ENCODE measurements around the gene INF2.

DNA sequence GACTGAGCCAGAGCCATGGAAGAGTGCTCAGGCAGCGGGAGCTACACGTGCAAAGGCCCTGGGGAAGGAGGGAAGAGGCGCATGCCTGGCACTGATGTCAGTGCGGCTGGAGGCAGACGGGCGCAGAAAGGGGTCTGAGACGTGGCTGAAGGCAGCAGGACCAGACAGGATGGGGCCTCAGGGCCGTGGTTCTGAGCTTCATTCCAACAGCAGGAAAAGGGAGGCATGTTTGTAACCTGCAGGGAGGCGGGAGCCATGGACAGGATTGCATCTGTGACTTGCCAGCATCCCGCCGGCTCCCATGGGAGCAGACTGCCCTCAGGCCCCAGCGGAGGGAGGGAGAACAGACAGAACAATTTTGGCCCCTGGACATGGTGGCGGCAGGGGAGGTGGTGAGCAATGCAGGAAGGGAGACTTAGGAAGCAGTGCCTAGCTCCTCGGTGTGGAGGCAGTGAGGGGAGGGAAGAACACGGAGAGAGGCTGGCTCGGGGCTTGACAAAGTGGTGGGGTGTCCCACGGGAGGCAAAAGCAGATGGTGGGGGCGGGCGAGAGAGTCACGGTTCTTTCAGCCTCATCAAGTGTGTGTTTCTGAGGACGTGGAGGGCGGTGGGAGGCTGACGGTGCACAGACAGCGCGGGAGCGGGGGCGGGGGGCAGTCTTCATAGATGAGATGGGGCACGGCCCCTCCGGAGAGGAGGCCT lies 33.3 kb upstream of the INF2 start:
- TF ChIP-seq POLR2AphosphoS5 (IDR thresholded peaks at IDR 0.05): no peak
- TF ChIP-seq, protein P1, sequence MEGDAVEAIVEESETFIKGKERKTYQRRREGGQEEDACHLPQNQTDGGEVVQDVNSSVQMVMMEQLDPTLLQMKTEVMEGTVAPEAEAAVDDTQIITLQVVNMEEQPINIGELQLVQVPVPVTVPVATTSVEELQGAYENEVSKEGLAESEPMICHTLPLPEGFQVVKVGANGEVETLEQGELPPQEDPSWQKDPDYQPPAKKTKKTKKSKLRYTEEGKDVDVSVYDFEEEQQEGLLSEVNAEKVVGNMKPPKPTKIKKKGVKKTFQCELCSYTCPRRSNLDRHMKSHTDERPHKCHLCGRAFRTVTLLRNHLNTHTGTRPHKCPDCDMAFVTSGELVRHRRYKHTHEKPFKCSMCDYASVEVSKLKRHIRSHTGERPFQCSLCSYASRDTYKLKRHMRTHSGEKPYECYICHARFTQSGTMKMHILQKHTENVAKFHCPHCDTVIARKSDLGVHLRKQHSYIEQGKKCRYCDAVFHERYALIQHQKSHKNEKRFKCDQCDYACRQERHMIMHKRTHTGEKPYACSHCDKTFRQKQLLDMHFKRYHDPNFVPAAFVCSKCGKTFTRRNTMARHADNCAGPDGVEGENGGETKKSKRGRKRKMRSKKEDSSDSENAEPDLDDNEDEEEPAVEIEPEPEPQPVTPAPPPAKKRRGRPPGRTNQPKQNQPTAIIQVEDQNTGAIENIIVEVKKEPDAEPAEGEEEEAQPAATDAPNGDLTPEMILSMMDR (IDR thresholded peaks at IDR 0.05): no peak
- TF ChIP-seq POLR2A (IDR thresholded peaks at IDR 0.05): no peak

Data from transverse colon (tissue), 4 donors.